ENCODE results near the gene MACF1.
"Not testable (repeated sequence)": the region's sequence is repeated elsewhere in the genome, so short reads cannot be mapped to it uniquely, and the experiment has no call there.

GRCh38 chr1:39492118-39493042 is 287.9 kb downstream of the MACF1 start:
- TF ChIP-seq EZH2 (optimal IDR thresholded peaks at IDR 0.05; ENCODE audit: low read depth, low read length); CTCF (IDR thresholded peaks at IDR 0.05; ENCODE audit: low read length): not testable (repeated sequence)
